ENCODE results near the gene N4BP2.

DNA sequence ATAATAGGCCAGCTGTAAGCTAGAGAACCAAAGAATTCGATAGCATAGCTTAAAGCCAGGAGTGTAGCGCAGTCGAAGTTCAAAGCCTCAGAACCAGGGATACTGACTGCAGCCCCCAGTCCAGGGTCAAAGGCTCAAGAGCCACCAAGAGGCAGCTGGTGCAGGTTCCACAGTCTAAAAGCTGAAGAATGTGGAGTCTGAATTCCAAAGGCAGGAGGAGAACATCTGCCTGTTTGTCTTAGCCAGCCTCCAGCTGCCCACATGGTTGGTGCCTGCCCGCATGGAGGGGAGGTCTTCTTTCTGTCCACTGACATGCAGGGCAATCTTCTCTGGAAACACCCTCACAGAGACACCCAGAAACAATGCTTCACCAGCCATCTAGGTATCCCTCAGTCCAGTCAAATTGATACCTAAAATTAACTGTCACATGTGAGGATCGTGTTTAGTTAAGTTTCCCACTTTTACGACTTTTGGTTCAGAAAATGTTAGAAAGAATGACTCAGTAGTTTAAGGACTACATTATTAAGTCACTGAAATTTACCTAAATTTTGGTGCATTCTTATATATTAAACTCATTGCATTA, 87.4 kb downstream of the N4BP2 start:
- TF ChIP-seq CTCF (tag by site-specific recombination; IDR thresholded peaks at IDR 0.05) (no peak), OVOL3 (tag by site-specific recombination; IDR thresholded peaks at IDR 0.05) (no peak), ZNF10 (tag by site-specific recombination; IDR thresholded peaks at IDR 0.05) (no peak), MYNN (tag by site-specific recombination; IDR thresholded peaks at IDR 0.05; ENCODE audit: borderline replicate concordance) (no peak), ZNF571 (tag by site-specific recombination; IDR thresholded peaks at IDR 0.05) (no peak), ZSCAN16 (tag by site-specific recombination; IDR thresholded peaks at IDR 0.05) (no peak), ZNF140 (tag by site-specific recombination; IDR thresholded peaks at IDR 0.05) (no peak), YY1 (tag by site-specific recombination; IDR thresholded peaks at IDR 0.05) (no peak)
- TF ChIP-seq, protein P1, sequence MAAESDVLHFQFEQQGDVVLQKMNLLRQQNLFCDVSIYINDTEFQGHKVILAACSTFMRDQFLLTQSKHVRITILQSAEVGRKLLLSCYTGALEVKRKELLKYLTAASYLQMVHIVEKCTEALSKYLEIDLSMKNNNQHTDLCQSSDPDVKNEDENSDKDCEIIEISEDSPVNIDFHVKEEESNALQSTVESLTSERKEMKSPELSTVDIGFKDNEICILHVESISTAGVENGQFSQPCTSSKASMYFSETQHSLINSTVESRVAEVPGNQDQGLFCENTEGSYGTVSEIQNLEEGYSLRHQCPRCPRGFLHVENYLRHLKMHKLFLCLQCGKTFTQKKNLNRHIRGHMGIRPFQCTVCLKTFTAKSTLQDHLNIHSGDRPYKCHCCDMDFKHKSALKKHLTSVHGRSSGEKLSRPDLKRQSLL (tag by site-specific recombination; IDR thresholded peaks at IDR 0.05) = no peak

Data from HEK293 (cell line).